HTR-8/SVneo (cell line): ENCODE measurements around the gene RPLP2.

ENCODE experiments used
- DNase-seq: peaks from one replicate; pipeline ENCODE4 v3.0.0; 2011; ENCODE audit warnings: low spot score, mixed read lengths; ENCODE audit not compliant: insufficient read length
- FAIRE-seq: peaks from 2 replicates; lab custom pipeline; 2011; peaks lifted over from hg19 to GRCh38; lab: Jason Lieb, UNC

Gene RPLP2

GRCh38 chr11:790721-791564, 18.8 kb upstream of the RPLP2 start:
- FAIRE-seq (no peak), DNase-seq (no peak)

GRCh38 chr11:791658-792534, 17.9 kb upstream of the RPLP2 start:
- FAIRE-seq = no peak
- DNase-seq = no peak

- no peak for FAIRE-seq
- DNase-seq = no peak
Measured at GRCh38 chr11:792535-792821, 17.3 kb upstream of the RPLP2 start.

GRCh38 chr11:792873-793272, 16.9 kb upstream of the RPLP2 start:
- DNase-seq = no peak
- no peak for FAIRE-seq

GRCh38 chr11:793556-793955, 16.2 kb upstream of the RPLP2 start:
- no peak for DNase-seq
- FAIRE-seq = no peak

GRCh38 chr11:794013-794765, 15.6 kb upstream of the RPLP2 start:
- FAIRE-seq (no peak), DNase-seq (no peak)

GRCh38 chr11:794766-795633, 14.8 kb upstream of the RPLP2 start:
- DNase-seq = no peak
- FAIRE-seq = peak; percentile 69

- peak; percentile 95 for FAIRE-seq
Measured at GRCh38 chr11:795634-796564, 13.9 kb upstream of the RPLP2 start.

GRCh38 chr11:796565-797295, 13.0 kb upstream of the RPLP2 start:
- no peak for DNase-seq
- peak; percentile 63 for FAIRE-seq

More at GRCh38 chr11:795634-796564, 13.9 kb upstream of the RPLP2 start:
- peak; percentile 90 for DNase-seq

GRCh38 chr11:797296-798092, 12.3 kb upstream of the RPLP2 start:
- peak; percentile 92 for FAIRE-seq
- DNase-seq = no peak

GRCh38 chr11:798093-798713, 11.6 kb upstream of the RPLP2 start, which contains the start of gene SLC25A22:
Gene SLC25A22, minus strand, starts transcription at chr11:798281. Its CDS starts 3,275 bp downstream, at chr11:795006.
- FAIRE-seq = no peak

GRCh38 chr11:799641-800316, 10.0 kb upstream of the RPLP2 start:
- DNase-seq (no peak), FAIRE-seq (no peak)

More at GRCh38 chr11:798093-798713, 11.6 kb upstream of the RPLP2 start, which contains the start of gene SLC25A22:
- no peak for DNase-seq

- DNase-seq = no peak
- no peak for FAIRE-seq
Measured at GRCh38 chr11:800473-800872, 9.3 kb upstream of the RPLP2 start.

GRCh38 chr11:801097-801780, 8.5 kb upstream of the RPLP2 start:
- no peak for FAIRE-seq

GRCh38 chr11:802018-802617, 7.6 kb upstream of the RPLP2 start:
- no peak for FAIRE-seq
- DNase-seq = no peak

More at GRCh38 chr11:801097-801780, 8.5 kb upstream of the RPLP2 start:
- DNase-seq = no peak
